Adipocyte (in vitro differentiated cells): ENCODE results near the gene ANO10.
A peak's percentile ranks its signal among the peaks of the same experiment; 100 is the strongest.
"Not testable (repeated sequence)": the region's sequence is repeated elsewhere in the genome, so short reads cannot be mapped to it uniquely, and the experiment has no call there.

Source experiments
- DNase-seq: peaks from one replicate; pipeline ENCODE4 v3.0.0-alpha.2; 2015; ENCODE audit warnings: low read depth
- H3K27me3 ChIP-seq: replicated peaks from 2 replicates; pipeline ENCODE4 v1.7.0; 2013; ENCODE audit warnings: mild to moderate bottlenecking, low read length, moderate library complexity; ENCODE audit not compliant: control insufficient read depth, insufficient read depth
- H3K36me3 ChIP-seq: 2 replicates; pipeline ENCODE4 v1.7.0; 2013; ENCODE audit warnings: low read length, mild to moderate bottlenecking, moderate library complexity; ENCODE audit not compliant: control insufficient read depth, insufficient read depth, severe bottlenecking
- H3K4me1 ChIP-seq: 2 replicates; pipeline ENCODE4 v1.7.0; 2013; ENCODE audit warnings: mild to moderate bottlenecking, low read length, moderate library complexity; ENCODE audit not compliant: control insufficient read depth, insufficient read depth
- H3K4me3 ChIP-seq: 2 replicates; pipeline ENCODE4 v1.7.0; 2013; ENCODE audit warnings: mild to moderate bottlenecking, low read length, moderate library complexity
- H3K9ac ChIP-seq: 2 replicates; pipeline ENCODE4 v1.7.0; 2013; ENCODE audit warnings: mild to moderate bottlenecking, low read length, moderate library complexity
- H3K9me3 ChIP-seq: 2 replicates; pipeline ENCODE4 v1.7.0; 2013; ENCODE audit warnings: mild to moderate bottlenecking, low read length, moderate library complexity; ENCODE audit not compliant: control insufficient read depth

The ANO10 gene

DNA sequence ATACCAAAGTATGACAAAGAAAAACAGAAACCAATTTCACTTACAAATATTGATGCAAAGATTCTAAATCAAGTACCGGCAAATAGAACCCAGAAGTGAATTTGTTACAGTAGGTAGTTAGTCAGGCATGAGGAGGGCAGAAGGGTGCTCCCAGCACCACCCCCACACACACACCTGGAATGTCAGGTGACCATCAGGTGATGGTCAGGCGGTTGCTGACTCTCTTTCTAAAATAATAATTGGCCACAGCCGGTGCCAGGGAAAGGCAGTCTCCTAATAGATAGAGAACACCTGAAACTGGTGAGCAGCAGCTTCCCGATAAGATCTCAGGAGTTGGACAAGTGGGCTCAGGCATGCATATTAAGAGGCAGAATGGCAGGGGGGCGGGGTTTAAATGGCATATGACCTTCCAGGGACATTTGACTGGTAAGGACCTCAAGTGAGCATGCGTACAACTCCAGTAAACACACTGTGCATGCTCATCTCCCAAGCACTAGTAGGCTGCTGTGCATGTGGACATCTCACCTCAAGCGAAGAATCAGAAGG is 131.1 kb downstream of the ANO10 start:
- H3K4me3 ChIP-seq, result no peak overlapping the region
- H3K27me3 ChIP-seq, result no peaks in the 10 kb centered on the region
- H3K4me1 ChIP-seq, result no peaks in the 10 kb centered on the region
- no peak overlapping the region for H3K9ac ChIP-seq
- no peaks in the 10 kb centered on the region for H3K36me3 ChIP-seq
- DNase-seq, result no peak
- H3K9me3 ChIP-seq, result no peaks in the 10 kb centered on the region

DNA sequence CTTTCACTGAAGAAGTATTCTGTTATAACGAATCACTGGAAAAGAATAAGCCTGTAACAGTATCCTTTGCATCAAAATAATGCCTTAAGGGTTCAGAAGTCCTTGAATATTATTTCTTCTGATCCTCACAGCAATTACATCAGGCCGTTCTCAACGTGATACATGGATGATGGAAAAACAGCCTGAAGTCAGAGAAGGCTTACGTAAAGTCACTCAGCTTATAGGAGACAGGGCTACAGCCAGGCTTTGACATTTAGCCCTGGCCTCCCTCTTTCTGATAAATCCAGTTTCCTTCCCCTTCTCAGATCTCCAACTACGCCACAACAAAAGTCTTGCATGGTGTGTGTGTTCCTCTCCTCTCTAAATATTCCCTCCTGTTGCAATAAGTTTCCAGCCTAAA is 131.9 kb downstream of the ANO10 start:
- peak; percentile 48 for DNase-seq
- no peaks in the 10 kb centered on the region for H3K9me3 ChIP-seq
- no peaks in the 10 kb centered on the region for H3K36me3 ChIP-seq
- H3K9ac ChIP-seq, result no peak overlapping the region
- no peaks in the 10 kb centered on the region for H3K27me3 ChIP-seq
- no peak overlapping the region for H3K4me3 ChIP-seq
- no peaks in the 10 kb centered on the region for H3K4me1 ChIP-seq

GRCh38 chr3:43485931-43486330 is 135.9 kb downstream of the ANO10 start:
- H3K36me3 ChIP-seq, result no peaks in the 10 kb centered on the region
- no peaks in the 10 kb centered on the region for H3K27me3 ChIP-seq
- no peak overlapping the region for H3K4me3 ChIP-seq
- H3K4me1 ChIP-seq, result no peaks in the 10 kb centered on the region
- no peak overlapping the region for H3K9ac ChIP-seq
- no peak for DNase-seq
- no peaks in the 10 kb centered on the region for H3K9me3 ChIP-seq

DNA sequence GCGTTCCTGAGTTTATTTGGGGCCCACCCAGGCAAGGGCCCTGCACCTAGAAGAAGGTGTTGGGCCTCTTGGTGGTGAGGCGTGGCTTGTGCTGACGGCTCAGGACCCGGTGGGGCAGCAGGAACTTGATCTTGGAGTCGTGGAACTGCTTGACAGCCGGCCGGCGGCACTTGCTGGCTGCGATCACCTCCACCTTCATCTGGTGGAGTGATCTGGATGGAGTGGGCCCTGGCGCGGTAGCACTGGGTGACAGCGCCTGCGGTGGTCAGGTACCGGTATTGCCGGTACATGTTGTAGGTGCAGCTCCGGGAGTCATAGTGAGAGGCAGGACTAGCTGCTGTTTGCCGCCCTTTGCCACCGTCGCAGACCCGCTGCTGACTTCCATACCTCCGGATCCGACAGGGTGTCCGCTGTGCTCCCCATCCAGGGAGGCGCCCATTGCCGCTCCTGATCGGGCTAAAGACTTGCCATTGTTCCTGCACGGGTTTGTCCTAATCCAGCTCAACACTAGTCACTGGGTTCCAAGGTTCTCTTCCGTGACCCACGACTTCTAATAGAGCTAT is 136.8 kb downstream of the ANO10 start:
- DNase-seq, result no peak
- no peak overlapping the region for H3K9ac ChIP-seq

GRCh38 chr3:43481375-43481774 is 140.4 kb downstream of the ANO10 start:
- Histone ChIP-seq H3K9me3 (no peaks in the 10 kb centered on the region), H3K27me3 (no peaks in the 10 kb centered on the region), H3K36me3 (no peaks in the 10 kb centered on the region), H3K9ac (no peak overlapping the region), H3K4me1 (peaks cover 11% of the 10 kb centered on the region), H3K4me3 (no peak overlapping the region)
- DNase-seq, result no peak

More for the DNA sequence above, 136.8 kb downstream of the ANO10 start:
- Histone ChIP-seq H3K4me1 (peaks cover 6% of the 10 kb centered on the region), H3K36me3 (no peaks in the 10 kb centered on the region), H3K27me3 (no peaks in the 10 kb centered on the region), H3K9me3 (no peaks in the 10 kb centered on the region), H3K4me3 (no peak overlapping the region)

- not testable (repeated sequence) for H3K4me3 ChIP-seq, H3K36me3 ChIP-seq, H3K9ac ChIP-seq, H3K27me3 ChIP-seq, DNase-seq, H3K9me3 ChIP-seq
- H3K4me1 ChIP-seq, result peaks cover 12% of the 10 kb centered on the region
Measured at GRCh38 chr3:43478839-43479238, 143.0 kb downstream of the ANO10 start.

- H3K36me3 ChIP-seq, result no peaks in the 10 kb centered on the region
- H3K4me1 ChIP-seq, result peaks cover 16% of the 10 kb centered on the region
- no peak overlapping the region for H3K4me3 ChIP-seq
- no peaks in the 10 kb centered on the region for H3K9me3 ChIP-seq
- H3K9ac ChIP-seq, result no peak overlapping the region
- no peak for DNase-seq
- H3K27me3 ChIP-seq, result no peaks in the 10 kb centered on the region
Measured at GRCh38 chr3:43478118-43478785, 143.6 kb downstream of the ANO10 start.

GRCh38 chr3:43477600-43477999 is 144.2 kb downstream of the ANO10 start:
- Histone ChIP-seq H3K9me3 (no peaks in the 10 kb centered on the region), H3K4me1 (peaks cover 23% of the 10 kb centered on the region), H3K27me3 (no peaks in the 10 kb centered on the region), H3K9ac (no peak overlapping the region), H3K4me3 (no peak overlapping the region), H3K36me3 (no peaks in the 10 kb centered on the region)
- DNase-seq, result no peak

- H3K4me1 ChIP-seq, result peaks cover 15% of the 10 kb centered on the region
- no peak overlapping the region for H3K4me3 ChIP-seq
- no peaks in the 10 kb centered on the region for H3K27me3 ChIP-seq
- no peaks in the 10 kb centered on the region for H3K36me3 ChIP-seq
- no peak for DNase-seq
- H3K9me3 ChIP-seq, result no peaks in the 10 kb centered on the region
- H3K9ac ChIP-seq, result no peak overlapping the region
Measured at GRCh38 chr3:43473737-43474136, 148.1 kb downstream of the ANO10 start.

GRCh38 chr3:43473244-43473643 is 148.6 kb downstream of the ANO10 start:
- Histone ChIP-seq H3K9ac (no peak overlapping the region), H3K27me3 (no peaks in the 10 kb centered on the region), H3K4me3 (peak overlapping the region; percentile 40), H3K9me3 (no peaks in the 10 kb centered on the region), H3K36me3 (no peaks in the 10 kb centered on the region), H3K4me1 (peaks cover 17% of the 10 kb centered on the region)
- DNase-seq, result no peak

- Histone ChIP-seq H3K9me3 (no peaks in the 10 kb centered on the region), H3K4me1 (peaks cover 18% of the 10 kb centered on the region), H3K9ac (no peak overlapping the region), H3K27me3 (no peaks in the 10 kb centered on the region), H3K4me3 (no peak overlapping the region), H3K36me3 (no peaks in the 10 kb centered on the region)
- DNase-seq, result peak; percentile 7
Measured at GRCh38 chr3:43468133-43468532, 153.7 kb downstream of the ANO10 start.
